HEK293 (cell line): ENCODE data around the gene PTRHD1.
A peak's percentile ranks its signal among the peaks of the same experiment; 100 is the strongest.

Source experiments
- CTCF ChIA-PET: fragments of 350-600 bp; formaldehyde crosslinking; extraction: SDS; loops from one replicate; lab custom pipeline; 2021; ENCODE audit warnings: antibody characterized with exemption; lab: Yijun Ruan, JAX
- POLR2A ChIA-PET: fragments of 300-600 bp; formaldehyde crosslinking; extraction: SDS; loops from one replicate; lab custom pipeline; 2020; ENCODE audit warnings: antibody characterized with exemption, inconsistent platforms; lab: Yijun Ruan, JAX
- H3K27ac ChIP-seq: fragments of 200-500 bp; sonication (Bioruptor generic); 2 replicates; pipeline ENCODE4 v1.5.1; 2014; ENCODE audit warnings: low read depth, low read length, control low read depth, inconsistent platforms; ENCODE audit errors: extremely low read depth
- H3K36me3 ChIP-seq, 2 experiments: fragments of 200-500 bp in 1 of 2; sonication (Bioruptor generic) in 1 of 2; 1 replicate in 1 of 2; 2 replicates in 1 of 2; pipeline ENCODE4 v1.5.1; 2014 to 2017; ENCODE audit warnings: inconsistent platforms in 2 of 2, low read length in 2 of 2; ENCODE audit not compliant: control insufficient read depth in 2 of 2, insufficient read depth in 1 of 2
- H3K4me1 ChIP-seq: fragments of 200-500 bp; sonication (Bioruptor generic); 2 replicates; pipeline ENCODE4 v1.5.1; 2014; ENCODE audit warnings: mild to moderate bottlenecking, low read length, inconsistent platforms; ENCODE audit not compliant: control insufficient read depth, insufficient read depth
- H3K4me3 ChIP-seq: 2 replicates; pipeline ENCODE4 v1.5.1; 2011; ENCODE audit warnings: low read depth, mild to moderate bottlenecking, control low read depth, low read length, moderate library complexity
- H3K9me3 ChIP-seq: fragments of 200-500 bp; sonication (Bioruptor generic); 2 replicates; pipeline ENCODE4 v1.5.1; 2014; ENCODE audit warnings: low read depth, low read length, inconsistent platforms; ENCODE audit not compliant: control insufficient read depth, insufficient read depth
- AEBP2 ChIP-seq: fragments of 450-650 bp; formaldehyde crosslinking; IDR thresholded peaks from 2 replicates; pipeline ENCODE4 v1.5.1; 2016; ENCODE audit warnings: missing biosample characterization, missing genetic modification characterization, borderline replicate concordance
- ATF2 ChIP-seq: fragments of 450-650 bp; formaldehyde crosslinking; IDR thresholded peaks from 2 replicates; pipeline ENCODE4 v1.5.1; 2016; ENCODE audit warnings: missing biosample characterization, missing genetic modification characterization, low read depth
- HOXC10 ChIP-seq: sonication (generic); formaldehyde crosslinking; IDR thresholded peaks from 2 replicates; pipeline ENCODE4 v1.8.1; 2023; ENCODE audit warnings: mild to moderate bottlenecking, missing genetic modification reagents
- KLF17 ChIP-seq: fragments of 450-650 bp; formaldehyde crosslinking; IDR thresholded peaks from 2 replicates; pipeline ENCODE4 v1.5.1; 2016; ENCODE audit warnings: missing biosample characterization, missing genetic modification characterization
- OVOL3 ChIP-seq: fragments of 450-650 bp; formaldehyde crosslinking; IDR thresholded peaks from 2 replicates; pipeline ENCODE4 v1.5.1; 2016; ENCODE audit warnings: missing biosample characterization, missing genetic modification characterization
- PRDM4 ChIP-seq: fragments of 450-650 bp; formaldehyde crosslinking; IDR thresholded peaks from 2 replicates; pipeline ENCODE4 v1.5.1; 2017; ENCODE audit warnings: missing biosample characterization, missing genetic modification characterization
- SETDB1 ChIP-seq: IDR thresholded peaks from one replicate; pipeline ENCODE4 v1.6.1; 2017; ENCODE audit warnings: mild to moderate bottlenecking, low read length, moderate library complexity, mixed read lengths; ENCODE audit not compliant: insufficient read length
- TCF7L2 ChIP-seq: IDR thresholded peaks from 2 replicates; pipeline ENCODE4 v1.6.1; 2011; ENCODE audit warnings: low read depth, mild to moderate bottlenecking, inconsistent platforms, low read length, moderate library complexity, borderline replicate concordance
- WT1 ChIP-seq: fragments of 450-650 bp; formaldehyde crosslinking; IDR thresholded peaks from 2 replicates; pipeline ENCODE4 v1.5.1; 2016; ENCODE audit warnings: missing biosample characterization, missing genetic modification characterization
- YY2 ChIP-seq: fragments of 450-650 bp; formaldehyde crosslinking; IDR thresholded peaks from 2 replicates; pipeline ENCODE4 v1.5.1; 2016; ENCODE audit warnings: missing biosample characterization, missing genetic modification characterization
- ZBTB49 ChIP-seq: fragments of 450-650 bp; formaldehyde crosslinking; IDR thresholded peaks from 2 replicates; pipeline ENCODE4 v1.5.1; 2016; ENCODE audit warnings: missing biosample characterization, missing genetic modification characterization, low read depth
- ZBTB6 ChIP-seq: fragments of 450-650 bp; formaldehyde crosslinking; IDR thresholded peaks from 2 replicates; pipeline ENCODE4 v1.5.1; 2017; ENCODE audit warnings: missing biosample characterization, missing genetic modification characterization
- ZBTB7A ChIP-seq: fragments of 450-650 bp; formaldehyde crosslinking; IDR thresholded peaks from 2 replicates; pipeline ENCODE4 v1.5.1; 2016; ENCODE audit warnings: low read depth, missing biosample characterization, missing genetic modification characterization
- ZFP69B ChIP-seq: fragments of 450-650 bp; formaldehyde crosslinking; IDR thresholded peaks from 2 replicates; pipeline ENCODE4 v1.5.1; 2016; ENCODE audit warnings: missing biosample characterization, missing genetic modification characterization
- ZIC2 ChIP-seq: fragments of 450-650 bp; formaldehyde crosslinking; IDR thresholded peaks from 2 replicates; pipeline ENCODE4 v1.5.1; 2016; ENCODE audit warnings: missing biosample characterization, missing genetic modification characterization
- ZNF138 ChIP-seq: fragments of 450-650 bp; formaldehyde crosslinking; IDR thresholded peaks from 2 replicates; pipeline ENCODE4 v1.5.1; 2016; ENCODE audit warnings: missing biosample characterization, missing genetic modification characterization, borderline replicate concordance
- ZNF202 ChIP-seq: fragments of 450-650 bp; formaldehyde crosslinking; IDR thresholded peaks from 2 replicates; pipeline ENCODE4 v1.5.1; 2016; ENCODE audit warnings: missing biosample characterization, missing genetic modification characterization, borderline replicate concordance
- ZNF324 ChIP-seq: fragments of 450-650 bp; formaldehyde crosslinking; IDR thresholded peaks from 2 replicates; pipeline ENCODE4 v1.5.1; 2016; ENCODE audit warnings: missing biosample characterization, missing genetic modification characterization
- ZNF404 ChIP-seq: fragments of 450-650 bp; formaldehyde crosslinking; IDR thresholded peaks from 2 replicates; pipeline ENCODE4 v1.5.1; 2017; ENCODE audit warnings: missing biosample characterization, missing genetic modification characterization
- ZNF501 ChIP-seq: fragments of 450-650 bp; formaldehyde crosslinking; IDR thresholded peaks from 2 replicates; pipeline ENCODE4 v1.5.1; 2016; ENCODE audit warnings: missing biosample characterization, missing genetic modification characterization
- ZNF529 ChIP-seq: fragments of 450-650 bp; formaldehyde crosslinking; IDR thresholded peaks from 2 replicates; pipeline ENCODE4 v1.5.1; 2017; ENCODE audit warnings: missing genetic modification characterization, missing biosample characterization; ENCODE audit not compliant: insufficient replicate concordance
- ZNF610 ChIP-seq: fragments of 450-650 bp; formaldehyde crosslinking; IDR thresholded peaks from 2 replicates; pipeline ENCODE4 v1.5.1; 2016; ENCODE audit warnings: missing biosample characterization, missing genetic modification characterization, borderline replicate concordance
- ZNF626 ChIP-seq: fragments of 450-650 bp; sonication (Bioruptor Pico); formaldehyde crosslinking; IDR thresholded peaks from 2 replicates; pipeline ENCODE4 v1.5.1; 2018; ENCODE audit warnings: missing biosample characterization, missing genetic modification characterization, inconsistent platforms
- ZNF701 ChIP-seq: fragments of 450-650 bp; formaldehyde crosslinking; IDR thresholded peaks from 2 replicates; pipeline ENCODE4 v1.5.1; 2016; ENCODE audit warnings: missing biosample characterization, missing genetic modification characterization
- ZNF785 ChIP-seq: fragments of 450-650 bp; formaldehyde crosslinking; IDR thresholded peaks from 2 replicates; pipeline ENCODE4 v1.5.1; 2016; ENCODE audit warnings: missing biosample characterization, missing genetic modification characterization
- ZSCAN4 ChIP-seq: fragments of 450-650 bp; formaldehyde crosslinking; IDR thresholded peaks from 2 replicates; pipeline ENCODE4 v1.5.1; 2017; ENCODE audit warnings: missing biosample characterization, missing genetic modification characterization

The PTRHD1 gene

GRCh38 chr2:24832931-24833701 lies 39.9 kb upstream of the PTRHD1 start (continued):
- TF ChIP-seq KLF17 (tag by site-specific recombination) (no peak; the same call in 1 of the 2 replicates), ZNF529 (tag by site-specific recombination) (no peak), YY2 (no peak), ZFP69B (tag by site-specific recombination) (no peak), WT1 (peak; percentile 95), ZBTB7A (tag by site-specific recombination) (no peak), ZNF202 (no peak), ZNF404 (tag by site-specific recombination) (no peak), ZNF324 (tag by site-specific recombination) (no peak), ZNF785 (tag by site-specific recombination) (no peak), SETDB1 (no peak), ZNF610 (tag by site-specific recombination) (no peak), PRDM4 (tag by site-specific recombination) (no peak), TCF7L2 (no peak)

- CTCF ChIA-PET: interaction anchor here (1.1 kb wide), 1 partner anchor 422 kb away, joined by 3 read pairs; no protein-coding TSS in a partner anchor
- peaks cover 0 to 56% of the 10 kb centered on the region in 2 experiments; a peak in 2 of 3 replicates for H3K36me3 ChIP-seq
- H3K4me1 ChIP-seq: no peaks in the 10 kb centered on the region
- no peak overlapping the region for H3K27ac ChIP-seq
- H3K9me3 ChIP-seq: no peaks in the 10 kb centered on the region
- H3K4me3 ChIP-seq: no peak overlapping the region
- POLR2A ChIA-PET: interaction anchor here (0.6 kb wide), 1 partner anchor 10 kb away, joined by 3 read pairs; no protein-coding TSS in a partner anchor
- TF ChIP-seq ZNF701 (no peak), ZNF626 (tag by site-specific recombination) (no peak), ZNF501 (tag by site-specific recombination) (no peak), ZBTB49 (no peak), ZBTB6 (tag by site-specific recombination) (no peak), ATF2 (no peak), ZSCAN4 (no peak), OVOL3 (tag by site-specific recombination) (no peak), HOXC10 (CRISPR knock-in tag) (no peak), AEBP2 (tag by site-specific recombination) (no peak), ZNF138 (no peak), ZIC2 (no peak)
Measured at GRCh38 chr2:24832521-24832920, 39.3 kb upstream of the PTRHD1 start.
